ENCODE measurements around the gene TTLL11. TPM values are rescaled to one million over a fixed set of nuclear protein-coding genes. Genes with fewer than 3 reads are reported as not detected.
"Not testable (repeated sequence)": the region's sequence is repeated elsewhere in the genome, so short reads cannot be mapped to it uniquely, and the experiment has no call there.

TTLL11 gene
- polyA plus RNA-seq, 1 donor: 30.4 TPM

- DNase-seq (ENCODE audit: low read depth): peak; percentile 26
These were observed 32.0 kb upstream of the TTLL11 start for GRCh38 chr9:122125158-122125508.

- no peak for DNase-seq (ENCODE audit: low read depth)
These were observed 31.4 kb upstream of the TTLL11 start for GRCh38 chr9:122124528-122124927.

GRCh38 chr9:122124048-122124447 lies 30.9 kb upstream of the TTLL11 start:
- no peak for DNase-seq (ENCODE audit: low read depth)

GRCh38 chr9:122122903-122123632 lies 30.0 kb upstream of the TTLL11 start:
- no peak for DNase-seq (ENCODE audit: low read depth)

- DNase-seq (ENCODE audit: low read depth): no peak
These were observed 29.4 kb upstream of the TTLL11 start for GRCh38 chr9:122122468-122122867.

- no peak for DNase-seq (ENCODE audit: low read depth)
These were observed 28.8 kb upstream of the TTLL11 start for GRCh38 chr9:122121931-122122330.

- no peak for DNase-seq (ENCODE audit: low read depth)
These were observed 28.3 kb upstream of the TTLL11 start for GRCh38 chr9:122121391-122121790.

- no peak for DNase-seq (ENCODE audit: low read depth)
These were observed 27.4 kb upstream of the TTLL11 start for GRCh38 chr9:122120316-122121071.

- no peak for DNase-seq (ENCODE audit: low read depth)
These were observed 26.6 kb upstream of the TTLL11 start for GRCh38 chr9:122119721-122120120.

GRCh38 chr9:122119166-122119521 lies 26.0 kb upstream of the TTLL11 start:
- no peak for DNase-seq (ENCODE audit: low read depth)

- DNase-seq (ENCODE audit: low read depth): no peak
These were observed 25.4 kb upstream of the TTLL11 start for GRCh38 chr9:122118343-122119165.

GRCh38 chr9:122117241-122117640 lies 24.1 kb upstream of the TTLL11 start:
- DNase-seq (ENCODE audit: low read depth): not testable (repeated sequence)

- no peak for DNase-seq (ENCODE audit: low read depth)
These were observed 23.5 kb upstream of the TTLL11 start for GRCh38 chr9:122116448-122117173.

- no peak for DNase-seq (ENCODE audit: low read depth)
These were observed 22.9 kb upstream of the TTLL11 start for GRCh38 chr9:122116040-122116439.

GRCh38 chr9:122115176-122116035 lies 22.3 kb upstream of the TTLL11 start:
- no peak for DNase-seq (ENCODE audit: low read depth)

- no peak for DNase-seq (ENCODE audit: low read depth)
These were observed 20.5 kb upstream of the TTLL11 start for GRCh38 chr9:122113574-122113973.

GRCh38 chr9:122112238-122112637 lies 19.1 kb upstream of the TTLL11 start:
- no peak for DNase-seq (ENCODE audit: low read depth)

- no peak for DNase-seq (ENCODE audit: low read depth)
These were observed 18.4 kb upstream of the TTLL11 start for GRCh38 chr9:122111413-122112085.

- DNase-seq (ENCODE audit: low read depth): no peak
These were observed 17.2 kb upstream of the TTLL11 start for GRCh38 chr9:122110100-122110833.

Measured in forelimb muscle (tissue), 1 donor.